ENCODE measurements around the gene NINJ2.

Gene NINJ2

GRCh38 chr12:527241-527640, 136.0 kb downstream of the NINJ2 start:
- no peak for TF ChIP-seq CTCF (IDR thresholded peaks at IDR 0.05)

GRCh38 chr12:526089-526488, 137.2 kb downstream of the NINJ2 start:
- no peak for TF ChIP-seq CTCF (IDR thresholded peaks at IDR 0.05)

GRCh38 chr12:524167-524951, 138.9 kb downstream of the NINJ2 start:
- TF ChIP-seq CTCF (IDR thresholded peaks at IDR 0.05), result no peak

- TF ChIP-seq CTCF (IDR thresholded peaks at IDR 0.05), result no peak
Observed at GRCh38 chr12:522692-523378, 140.4 kb downstream of the NINJ2 start.

GRCh38 chr12:520119-520518, 143.1 kb downstream of the NINJ2 start:
- TF ChIP-seq CTCF (IDR thresholded peaks at IDR 0.05), result no peak

- no peak for TF ChIP-seq CTCF (IDR thresholded peaks at IDR 0.05)
Observed at GRCh38 chr12:517538-517937, 145.7 kb downstream of the NINJ2 start.
